ENCODE results near the gene RPS6KA4. TPM values are rescaled to one million over a fixed set of nuclear protein-coding genes. Genes with fewer than 3 reads are reported as not detected.

RPS6KA4 gene
- total and polyA plus RNA-seq, 2 of the 13 experiments (the other 11 are each of a cell fraction or from before 2014, with no cell fraction given), result 8.9 to 14.2 TPM

DNA sequence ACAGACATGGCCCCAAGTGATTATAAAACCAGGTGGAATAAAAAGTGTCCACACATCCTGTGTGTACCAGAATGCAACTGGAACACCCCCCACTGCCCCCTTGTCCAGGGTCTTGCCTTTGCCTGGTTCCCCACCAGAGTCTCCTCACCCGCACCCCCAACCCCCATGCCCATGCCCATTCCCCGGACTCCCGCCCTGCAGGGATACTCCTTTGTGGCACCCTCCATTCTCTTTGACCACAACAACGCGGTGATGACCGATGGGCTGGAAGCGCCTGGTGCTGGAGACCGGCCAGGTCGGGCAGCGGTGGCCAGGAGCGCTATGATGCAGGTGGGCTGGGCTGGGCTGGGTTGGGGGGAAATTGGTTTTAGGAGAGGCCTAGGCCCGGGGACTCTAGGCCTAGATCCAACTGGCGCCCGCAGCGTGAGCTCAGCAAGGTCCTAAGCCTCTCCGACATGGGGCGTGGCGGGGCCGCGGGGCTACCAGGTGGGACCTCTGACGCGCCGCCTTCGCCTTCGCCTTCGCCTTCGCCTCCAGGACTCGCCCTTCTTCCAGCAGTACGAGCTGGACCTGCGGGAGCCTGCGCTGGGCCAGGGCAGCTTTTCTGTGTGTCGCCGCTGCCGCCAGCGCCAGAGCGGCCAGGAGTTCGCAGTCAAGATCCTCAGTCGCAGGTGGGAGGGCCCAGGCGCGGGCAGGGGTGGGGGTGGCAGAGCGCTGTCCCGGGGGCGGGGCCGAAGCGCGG, 9.1 kb downstream of the RPS6KA4 start:
- no peak overlapping the region for H3K27ac ChIP-seq (ENCODE audit: extremely low read length, insufficient read depth, low read length)
- intact Hi-C loops (cut with micrococcal nuclease; ENCODE audit: unreplicated experiment), result no loop called here
- no peaks in the 10 kb centered on the region for H4K20me1 ChIP-seq (ENCODE audit: insufficient read depth, low read length)
- no TSS peak for BruUV-seq (replicated peaks)
- no peaks in the 10 kb centered on the region for H3K9me3 ChIP-seq (ENCODE audit: low read length)
- ATAC-seq (no peak), DNase-seq (ENCODE audit: low spot score) (no peak), FAIRE-seq (no peak)
- TF ChIP-seq AGO2 (optimal IDR thresholded peaks at IDR 0.05; ENCODE audit: low read depth, low read length) (peak; percentile 35), NKX3-1 (CRISPR knock-in tag; IDR thresholded peaks at IDR 0.05) (no peak), MAFK (conservative IDR thresholded peaks at IDR 0.05 in 1 of 2, IDR thresholded peaks at IDR 0.05 in 1 of 2; ENCODE audit: low read length in 2 of 2) (no peak), ZFP36L1 (CRISPR knock-in tag; IDR thresholded peaks at IDR 0.05) (no peak), RBFOX2 (IDR thresholded peaks at IDR 0.05; ENCODE audit: low read depth, low read length) (0 out of 2 replicates have a peak, but pooled peaks have one; percentile 24), KAT8 (CRISPR knock-in tag; IDR thresholded peaks at IDR 0.05) (no peak), SRSF9 (IDR thresholded peaks at IDR 0.05; ENCODE audit: borderline replicate concordance, insufficient read depth, low read depth, low read length, poor library complexity, severe bottlenecking) (no peak)
- no peaks in the 10 kb centered on the region for H3K79me2 ChIP-seq (ENCODE audit: insufficient read depth, low read length)
- no peaks in the 10 kb centered on the region for H3K27me3 ChIP-seq (ENCODE audit: control insufficient read depth in 1 of 2, insufficient read depth in 2 of 2, low read length in 2 of 2)
- peaks cover 1% of the 10 kb centered on the region; the same call in 1 of the 2 replicates for H3K4me1 ChIP-seq (ENCODE audit: insufficient read depth, low read length)
- H3K4me3 ChIP-seq (replicated peaks in 1 of 3; ENCODE audit: insufficient read depth in 1 of 3, low read depth in 2 of 3, low read length in 3 of 3), result no peak overlapping the region
- in situ Hi-C loops (cut with HindIII; ENCODE audit: extremely low pct_ligation_motif_present, low pct_unique_long_range_greater_than_20kb), result no loop called here
- H3K36me3 ChIP-seq (replicated peaks in 1 of 2; ENCODE audit: control insufficient read depth in 1 of 2, insufficient read depth in 2 of 2, low read length in 2 of 2), result peaks cover 2 to 18% of the 10 kb centered on the region in 2 experiments; a peak in 4 of 5 replicates
- CTCF ChIA-PET (ENCODE audit: low intra/inter-chr PET ratio, low total read pairs), result no interaction called here
- no peak overlapping the region for H3K9ac ChIP-seq (ENCODE audit: insufficient read depth, low read depth, low read length)
- POLR2A ChIA-PET, result no interaction called here
- no peak overlapping the region for H2AFZ ChIP-seq (ENCODE audit: low read length)
- WGBS (ENCODE audit: low lambda C conversion rate), result 96% methylated on average over 33 of the region's 46 CpGs
- no peak overlapping the region for H3K4me2 ChIP-seq (ENCODE audit: low read depth, low read length)

DNA sequence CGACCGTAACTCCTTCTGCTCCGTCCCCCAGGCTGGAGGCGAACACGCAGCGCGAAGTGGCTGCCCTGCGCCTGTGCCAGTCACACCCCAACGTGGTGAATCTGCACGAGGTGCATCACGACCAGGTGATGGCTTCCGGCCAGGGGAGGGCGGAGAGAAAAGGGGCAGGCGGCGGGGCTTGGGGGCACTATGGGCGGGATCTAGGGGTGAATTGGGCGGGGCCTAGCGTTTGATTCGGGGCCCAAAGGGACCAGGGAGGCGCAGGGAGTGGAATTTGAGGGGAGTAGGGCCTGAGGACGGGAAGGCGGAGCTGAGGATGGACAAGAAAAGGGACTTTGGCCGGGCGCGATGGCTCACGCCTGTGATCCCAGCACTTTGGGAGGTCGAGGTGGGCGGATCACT, 9.7 kb downstream of the RPS6KA4 start:
- H3K27ac ChIP-seq (ENCODE audit: extremely low read length, insufficient read depth, low read length), result no peak overlapping the region
- CTCF ChIA-PET (ENCODE audit: low intra/inter-chr PET ratio, low total read pairs), result no interaction called here
- TF ChIP-seq KMT2B (CRISPR knock-in tag; IDR thresholded peaks at IDR 0.05) (no peak), ZNF772 (CRISPR knock-in tag; IDR thresholded peaks at IDR 0.05) (no peak), SUZ12 (IDR thresholded peaks at IDR 0.05; ENCODE audit: low read depth, low read length) (no peak)
- TF ChIP-seq, protein P1, sequence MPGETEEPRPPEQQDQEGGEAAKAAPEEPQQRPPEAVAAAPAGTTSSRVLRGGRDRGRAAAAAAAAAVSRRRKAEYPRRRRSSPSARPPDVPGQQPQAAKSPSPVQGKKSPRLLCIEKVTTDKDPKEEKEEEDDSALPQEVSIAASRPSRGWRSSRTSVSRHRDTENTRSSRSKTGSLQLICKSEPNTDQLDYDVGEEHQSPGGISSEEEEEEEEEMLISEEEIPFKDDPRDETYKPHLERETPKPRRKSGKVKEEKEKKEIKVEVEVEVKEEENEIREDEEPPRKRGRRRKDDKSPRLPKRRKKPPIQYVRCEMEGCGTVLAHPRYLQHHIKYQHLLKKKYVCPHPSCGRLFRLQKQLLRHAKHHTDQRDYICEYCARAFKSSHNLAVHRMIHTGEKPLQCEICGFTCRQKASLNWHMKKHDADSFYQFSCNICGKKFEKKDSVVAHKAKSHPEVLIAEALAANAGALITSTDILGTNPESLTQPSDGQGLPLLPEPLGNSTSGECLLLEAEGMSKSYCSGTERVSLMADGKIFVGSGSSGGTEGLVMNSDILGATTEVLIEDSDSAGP (CRISPR knock-in tag; IDR thresholded peaks at IDR 0.05; ENCODE audit: borderline replicate concordance), result no peak
- TF ChIP-seq, protein P2, sequence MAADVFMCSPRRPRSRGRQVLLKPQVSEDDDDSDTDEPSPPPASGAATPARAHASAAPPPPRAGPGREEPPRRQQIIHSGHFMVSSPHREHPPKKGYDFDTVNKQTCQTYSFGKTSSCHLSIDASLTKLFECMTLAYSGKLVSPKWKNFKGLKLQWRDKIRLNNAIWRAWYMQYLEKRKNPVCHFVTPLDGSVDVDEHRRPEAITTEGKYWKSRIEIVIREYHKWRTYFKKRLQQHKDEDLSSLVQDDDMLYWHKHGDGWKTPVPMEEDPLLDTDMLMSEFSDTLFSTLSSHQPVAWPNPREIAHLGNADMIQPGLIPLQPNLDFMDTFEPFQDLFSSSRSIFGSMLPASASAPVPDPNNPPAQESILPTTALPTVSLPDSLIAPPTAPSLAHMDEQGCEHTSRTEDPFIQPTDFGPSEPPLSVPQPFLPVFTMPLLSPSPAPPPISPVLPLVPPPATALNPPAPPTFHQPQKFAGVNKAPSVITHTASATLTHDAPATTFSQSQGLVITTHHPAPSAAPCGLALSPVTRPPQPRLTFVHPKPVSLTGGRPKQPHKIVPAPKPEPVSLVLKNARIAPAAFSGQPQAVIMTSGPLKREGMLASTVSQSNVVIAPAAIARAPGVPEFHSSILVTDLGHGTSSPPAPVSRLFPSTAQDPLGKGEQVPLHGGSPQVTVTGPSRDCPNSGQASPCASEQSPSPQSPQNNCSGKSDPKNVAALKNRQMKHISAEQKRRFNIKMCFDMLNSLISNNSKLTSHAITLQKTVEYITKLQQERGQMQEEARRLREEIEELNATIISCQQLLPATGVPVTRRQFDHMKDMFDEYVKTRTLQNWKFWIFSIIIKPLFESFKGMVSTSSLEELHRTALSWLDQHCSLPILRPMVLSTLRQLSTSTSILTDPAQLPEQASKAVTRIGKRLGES (CRISPR knock-in tag; IDR thresholded peaks at IDR 0.05; ENCODE audit: borderline replicate concordance), result no peak
- BruUV-seq (replicated peaks), result no TSS peak
- DNase-seq (ENCODE audit: low spot score), result no peak
- WGBS (ENCODE audit: low lambda C conversion rate), result 98% methylated on average over 28 of the region's 28 CpGs
- H3K4me2 ChIP-seq (ENCODE audit: low read depth, low read length), result no peak overlapping the region
- POLR2A ChIA-PET, result no interaction called here
- in situ Hi-C loops (cut with HindIII; ENCODE audit: extremely low pct_ligation_motif_present, low pct_unique_long_range_greater_than_20kb), result no loop called here
- no peaks in the 10 kb centered on the region for H4K20me1 ChIP-seq (ENCODE audit: insufficient read depth, low read length)
- H3K9ac ChIP-seq (ENCODE audit: insufficient read depth, low read depth, low read length), result no peak overlapping the region
- H3K4me3 ChIP-seq (replicated peaks in 1 of 3; ENCODE audit: insufficient read depth in 1 of 3, low read depth in 2 of 3, low read length in 3 of 3), result no peak overlapping the region
- H3K79me2 ChIP-seq (ENCODE audit: insufficient read depth, low read length), result no peaks in the 10 kb centered on the region
- intact Hi-C loops (cut with micrococcal nuclease; ENCODE audit: unreplicated experiment), result no loop called here
- no peak overlapping the region for H2AFZ ChIP-seq (ENCODE audit: low read length)
- no peak for FAIRE-seq
- no peaks in the 10 kb centered on the region; a peak in 1 of 5 replicates for H3K27me3 ChIP-seq (ENCODE audit: control insufficient read depth in 1 of 2, insufficient read depth in 2 of 2, low read length in 2 of 2)
- ATAC-seq, result no peak
- H3K4me1 ChIP-seq (ENCODE audit: insufficient read depth, low read length), result peaks cover 6% of the 10 kb centered on the region; the same call in 1 of the 2 replicates
- no peaks in the 10 kb centered on the region for H3K9me3 ChIP-seq (ENCODE audit: low read length)
- peaks cover 2 to 16% of the 10 kb centered on the region in 2 experiments; a peak in 3 of 5 replicates for H3K36me3 ChIP-seq (replicated peaks in 1 of 2; ENCODE audit: control insufficient read depth in 1 of 2, insufficient read depth in 2 of 2, low read length in 2 of 2)
